Panc1 (cell line): ENCODE measurements around the gene TMEM217. TPM values are rescaled to one million over a fixed set of nuclear protein-coding genes. Genes with fewer than 3 reads are reported as not detected.

Experiments used
- ATAC-seq: fragments of 200-7000 bp; cut with Tn5 transposase; 2 replicates; pipeline ENCODE4 v1.9.1; 2020; ENCODE audit warnings: mild to moderate bottlenecking, moderate library complexity
- BruUV-seq: library from RNA; stranded (reverse); fragments of 400-500 nt; replicated peaks from 2 replicates; lab custom pipeline; 2021; lab: Mats Ljungman, UMichigan
- CTCF ChIA-PET: fragments of 300-600 bp; sonication (Branson Sonifier 250); formaldehyde crosslinking; loops from one replicate; lab custom pipeline; 2022; ENCODE audit warnings: antibody characterized with exemption; lab: Charles Lee
- POLR2A ChIA-PET: fragments of 300-600 bp; sonication (Branson Sonifier 250); formaldehyde crosslinking; loops from one replicate; lab custom pipeline; 2022; ENCODE audit warnings: antibody characterized with exemption; lab: Charles Lee
- DNase-seq: peaks from one replicate; pipeline ENCODE4 v3.0.0-alpha.2; 2010; ENCODE audit warnings: low read depth, low spot score
- H3K27ac ChIP-seq: 2 replicates; pipeline ENCODE4 v1.5.1; 2011; ENCODE audit warnings: mild to moderate bottlenecking, low read length, inconsistent platforms
- H3K27me3 ChIP-seq: fragments of 200-500 bp; sonication (Bioruptor generic); 2 replicates; pipeline ENCODE4 v1.6.0; 2014; ENCODE audit warnings: low read length, inconsistent platforms; ENCODE audit not compliant: control insufficient read depth, insufficient read depth
- H3K36me3 ChIP-seq: fragments of 200-500 bp; sonication (Bioruptor generic); 2 replicates; pipeline ENCODE4 v1.5.1; 2014; ENCODE audit warnings: inconsistent platforms, mild to moderate bottlenecking, low read length, moderate library complexity; ENCODE audit not compliant: control insufficient read depth, insufficient read depth
- H3K4me1 ChIP-seq: 2 replicates; pipeline ENCODE4 v1.5.1; 2011; ENCODE audit warnings: inconsistent platforms, mild to moderate bottlenecking, low read length, moderate library complexity; ENCODE audit not compliant: control insufficient read depth, insufficient read depth
- H3K4me3 ChIP-seq, 2 experiments: 2 replicates each; pipeline ENCODE4 v1.5.1; 2011 to 2012; ENCODE audit warnings: low read depth in 2 of 2, low read length in 2 of 2, mild to moderate bottlenecking in 2 of 2, inconsistent platforms in 1 of 2, moderate library complexity in 1 of 2
- H3K9me3 ChIP-seq: fragments of 200-500 bp; sonication (Bioruptor generic); 2 replicates; pipeline ENCODE4 v1.5.1; 2014; ENCODE audit warnings: low read depth, mild to moderate bottlenecking, inconsistent platforms, low read length, moderate library complexity; ENCODE audit not compliant: control insufficient read depth, insufficient read depth
- CTCF ChIP-seq: fragments of 450-650 bp; IDR thresholded peaks from 2 replicates; pipeline ENCODE4 v1.5.1; 2017; ENCODE audit warnings: mild to moderate bottlenecking
- POLR2AphosphoS5 ChIP-seq: IDR thresholded peaks from 2 replicates; pipeline ENCODE4 v1.6.1; 2012; ENCODE audit warnings: mild to moderate bottlenecking, low read depth, low read length, moderate library complexity
- REST ChIP-seq, 2 experiments: IDR thresholded peaks; 2 replicates each; pipeline ENCODE4 v1.6.1; 2011 to 2012; ENCODE audit warnings: low read depth in 2 of 2, control low read depth in 1 of 2, low read length in 1 of 2, mild to moderate bottlenecking in 1 of 2, moderate library complexity in 1 of 2; ENCODE audit not compliant: insufficient read depth in 1 of 2
- SIN3A ChIP-seq: IDR thresholded peaks from 2 replicates; pipeline ENCODE4 v1.6.1; 2012; ENCODE audit warnings: low read depth, mild to moderate bottlenecking, low read length, moderate library complexity, borderline replicate concordance; ENCODE audit not compliant: insufficient read depth
- TCF7L2 ChIP-seq: IDR thresholded peaks from 2 replicates; pipeline ENCODE4 v1.6.1; 2011; ENCODE audit warnings: mild to moderate bottlenecking, low read depth, low read length, inconsistent platforms
- in situ Hi-C: cut with HindIII; loops from 2 replicates; pipeline ENCODE4 v1.10.0; 2016; ENCODE audit warnings: low sequenced_read_pairs, low pct_unique_long_range_greater_than_20kb
- intact Hi-C: fragments of 100-400 bp; cut with micrococcal nuclease; formaldehyde crosslinking; loops from one replicate; pipeline ENCODE4 v1.10.0; 2022; ENCODE audit not compliant: unreplicated experiment
- total RNA-seq: library from RNA; stranded (reverse); gene quantifications from one replicate; pipeline ENCODE4 v1.2.1, GENCODE V29; 2021; ENCODE audit not compliant: unreplicated experiment

Gene TMEM217
- total RNA-seq, 1 experiment from 2014 or later: 4.0 TPM

GRCh38 chr6:37168163-37168758 lies 89.7 kb downstream of the TMEM217 start:
- Histone ChIP-seq H3K4me1 (peaks cover 21% of the 10 kb centered on the region), H3K4me3 (no peak overlapping the region), H3K36me3 (peaks cover 6% of the 10 kb centered on the region; the same call in 1 of the 2 replicates), H3K27me3 (no peaks in the 10 kb centered on the region), H3K27ac (peak overlapping the region; percentile 80), H3K9me3 (no peaks in the 10 kb centered on the region)
- TF ChIP-seq CTCF (no peak), TCF7L2 (no peak), POLR2AphosphoS5 (no peak), SIN3A (no peak), REST (IDR thresholded peaks at IDR 0.05; ENCODE audit: insufficient read depth in 1 of 2, low read depth in 2 of 2, low read length in 1 of 2) (no peak)
- BruUV-seq: no TSS peak
- CTCF ChIA-PET: no interaction called here
- in situ Hi-C loops: no loop called here
- intact Hi-C loops: no loop called here
- no peak for ATAC-seq
- POLR2A ChIA-PET: interaction anchor here (1.1 kb wide), 1 partner anchor 66 kb away, joined by 3 read pairs; no protein-coding TSS in a partner anchor
- DNase-seq: no peak

- Histone ChIP-seq H3K4me1 (peaks cover 11% of the 10 kb centered on the region), H3K4me3 (no peak overlapping the region), H3K9me3 (no peaks in the 10 kb centered on the region), H3K27ac (no peak overlapping the region), H3K27me3 (no peaks in the 10 kb centered on the region), H3K36me3 (no peaks in the 10 kb centered on the region)
- ChIA-PET POLR2A (no interaction called here), CTCF (no interaction called here)
- TF ChIP-seq POLR2AphosphoS5: no peak
- TF ChIP-seq REST (IDR thresholded peaks at IDR 0.05; ENCODE audit: insufficient read depth in 1 of 2, low read depth in 2 of 2, low read length in 1 of 2): no peak
- no peak for TF ChIP-seq SIN3A
- no peak for TF ChIP-seq CTCF
- TF ChIP-seq TCF7L2: no peak
- DNase-seq (no peak), ATAC-seq (no peak)
- no TSS peak for BruUV-seq
- in situ Hi-C loops: no loop called here
- intact Hi-C loops: no loop called here
Observed at GRCh38 chr6:37162740-37163139, 95.2 kb downstream of the TMEM217 start.
